HCT116 (cell line): ENCODE measurements around the gene PRKCD. TPM values are rescaled to one million over a fixed set of nuclear protein-coding genes. Genes with fewer than 3 reads are reported as not detected.

Experiments
- ATAC-seq: fragments of 200-7000 bp; cut with Tn5 transposase; 2 replicates; pipeline ENCODE4 v1.9.1; 2020; ENCODE audit warnings: mild to moderate bottlenecking, moderate library complexity
- BruUV-seq: library from RNA; stranded (reverse); fragments of 400-500 nt; replicated peaks from 2 replicates; lab custom pipeline; 2021; lab: Mats Ljungman, UMichigan
- CTCF ChIA-PET: fragments of 300-600 bp; sonication (Branson Sonifier 250); formaldehyde crosslinking; loops from one replicate; lab custom pipeline; 2021; ENCODE audit warnings: antibody characterized with exemption; lab: Charles Lee
- POLR2A ChIA-PET: fragments of 300-600, 350-600 bp; sonication (Branson Sonifier 250); formaldehyde crosslinking; loops from one replicate; lab custom pipeline; 2021; ENCODE audit warnings: antibody characterized with exemption; lab: Charles Lee
- RAD21 ChIA-PET, 2 experiments: fragments of 300-600 bp; sonication (Branson Sonifier 250); formaldehyde crosslinking; loops; one replicate each; lab custom pipeline; 2023; ENCODE audit warnings: low total read pairs in 2 of 2; ENCODE audit not compliant: uncharacterized antibody in 2 of 2, unreplicated experiment in 2 of 2, low non-redundant PET in 1 of 2; lab: Charles Lee
- DNase-seq: peaks from one replicate; pipeline ENCODE4 v3.0.0-alpha.2; 2010; ENCODE audit warnings: low read depth, low spot score
- H2AFZ ChIP-seq: fragments of 200-600 bp; shearing (Covaris generic), sonication (generic); 2 replicates; pipeline ENCODE4 v1.6.1; 2017; ENCODE audit warnings: low read depth, mixed run types, mixed read lengths, antibody characterized with exemption, low read length; ENCODE audit not compliant: poor library complexity, severe bottlenecking
- H3K27ac ChIP-seq: 2 replicates; pipeline ENCODE4 v1.5.1; 2012; ENCODE audit warnings: low read depth, low read length
- H3K27me3 ChIP-seq: fragments of 200-600 bp; sonication (generic); 2 replicates; pipeline ENCODE4 v1.6.1; 2016; ENCODE audit warnings: mixed run types, low read length, mixed read lengths; ENCODE audit not compliant: insufficient read depth
- H3K36me3 ChIP-seq, 2 experiments: fragments of 200-500 bp in 1 of 2; fragments of 200-600 bp in 1 of 2; sonication (Bioruptor generic) in 1 of 2; sonication (generic) in 1 of 2; 2 replicates each; pipeline versions ENCODE4 v1.5.1 to v1.6.1; 2014 to 2016; ENCODE audit warnings: low read length in 2 of 2, inconsistent platforms in 1 of 2, mixed read lengths in 1 of 2, mixed run types in 1 of 2; ENCODE audit not compliant: insufficient read depth in 2 of 2, control insufficient read depth in 1 of 2
- H3K4me1 ChIP-seq, 2 experiments: fragments of 200-600 bp in 1 of 2; sonication (generic) in 1 of 2; 2 replicates each; pipeline versions ENCODE4 v1.5.1 to v1.6.1; 2012 to 2017; ENCODE audit warnings: low read length in 2 of 2, inconsistent platforms in 1 of 2, mild to moderate bottlenecking in 1 of 2, mixed read lengths in 1 of 2, mixed run types in 1 of 2, moderate library complexity in 1 of 2; ENCODE audit not compliant: insufficient read depth in 2 of 2, control insufficient read depth in 1 of 2
- H3K4me2 ChIP-seq: fragments of 200-600 bp; sonication (generic); 2 replicates; pipeline ENCODE4 v1.6.1; 2017; ENCODE audit warnings: mixed run types, low read length, mixed read lengths
- H3K4me3 ChIP-seq, 2 experiments: fragments of 200-600 bp in 1 of 2; sonication (generic) in 1 of 2; replicated peaks in 1 of 2; 2 replicates each; pipeline ENCODE4 v1.5.1; 2011 to 2016; ENCODE audit warnings: low read length in 2 of 2, control low read depth in 1 of 2, low read depth in 1 of 2, mild to moderate bottlenecking in 1 of 2, mixed read lengths in 1 of 2, mixed run types in 1 of 2
- H3K79me2 ChIP-seq: fragments of 200-600 bp; sonication (generic); 2 replicates; pipeline ENCODE4 v1.6.1; 2017; ENCODE audit warnings: mild to moderate bottlenecking, mixed run types, low read length, moderate library complexity, mixed read lengths; ENCODE audit not compliant: insufficient read depth
- H3K9ac ChIP-seq: fragments of 200-600 bp; sonication (generic); 2 replicates; pipeline ENCODE4 v1.6.1; 2016; ENCODE audit warnings: low read length, mixed read lengths
- H3K9me2 ChIP-seq: fragments of 200-600 bp; sonication (generic), shearing (Covaris generic); 2 replicates; pipeline ENCODE4 v1.6.1; 2017; ENCODE audit warnings: mixed run types, mild to moderate bottlenecking, moderate library complexity; ENCODE audit not compliant: insufficient read depth
- H3K9me3 ChIP-seq, 2 experiments: fragments of 200-500 bp in 1 of 2; fragments of 200-600 bp in 1 of 2; sonication (Bioruptor generic) in 1 of 2; sonication (generic) in 1 of 2; 2 replicates each; pipeline ENCODE4 v1.6.1; 2014 to 2017; ENCODE audit warnings: low read length in 2 of 2, mixed read lengths in 2 of 2, inconsistent platforms in 1 of 2, low read depth in 1 of 2, mild to moderate bottlenecking in 1 of 2, mixed run types in 1 of 2, moderate library complexity in 1 of 2; ENCODE audit not compliant: control insufficient read depth in 1 of 2, insufficient read depth in 1 of 2
- H4K20me1 ChIP-seq: fragments of 200-600 bp; sonication (generic), shearing (Covaris generic); 2 replicates; pipeline ENCODE4 v1.6.1; 2017; ENCODE audit warnings: mixed run types, mild to moderate bottlenecking, moderate library complexity; ENCODE audit not compliant: insufficient read depth
- CBX3 ChIP-seq: IDR thresholded peaks from 2 replicates; pipeline ENCODE4 v1.6.1; 2012; ENCODE audit warnings: low read depth
- CEBPB ChIP-seq: IDR thresholded peaks from 2 replicates; pipeline ENCODE4 v1.6.1; 2012; ENCODE audit warnings: low read depth
- CTCF ChIP-seq, 3 experiments: fragments of 200-600 bp in 1 of 3; sonication (generic) in 1 of 3; IDR thresholded peaks in 2 of 3; conservative IDR thresholded peaks in 1 of 3; 2 replicates each; pipeline ENCODE4 v1.5.1; 2012 to 2017; ENCODE audit warnings: low read depth in 2 of 3, low read length in 2 of 3, antibody characterized with exemption in 1 of 3, borderline replicate concordance in 1 of 3, control low read depth in 1 of 3, mild to moderate bottlenecking in 1 of 3, mixed read lengths in 1 of 3, mixed run types in 1 of 3, moderate library complexity in 1 of 3; ENCODE audit not compliant: insufficient read depth in 1 of 3
- ELF1 ChIP-seq: IDR thresholded peaks from 2 replicates; pipeline ENCODE4 v1.6.1; 2012; ENCODE audit warnings: low read depth, borderline replicate concordance
- EZH2 ChIP-seq: fragments of 200-600 bp; sonication (generic); IDR thresholded peaks from 2 replicates; pipeline ENCODE4 v1.6.1; 2017; ENCODE audit warnings: antibody characterized with exemption, mixed run types
- EZH2phosphoT487 ChIP-seq: fragments of 200-600 bp; IDR thresholded peaks from 2 replicates; pipeline ENCODE4 v1.6.1; 2018; ENCODE audit warnings: antibody characterized with exemption, borderline replicate concordance
- FOSL1 ChIP-seq: IDR thresholded peaks from 2 replicates; pipeline ENCODE4 v1.6.1; 2012; ENCODE audit warnings: low read depth
- POLR2A ChIP-seq: IDR thresholded peaks from 2 replicates; pipeline ENCODE4 v1.7.0; 2011; ENCODE audit warnings: borderline replicate concordance; ENCODE audit not compliant: insufficient read depth, insufficient read length; ENCODE audit errors: extremely low read depth
- SIN3A ChIP-seq: IDR thresholded peaks from 2 replicates; pipeline ENCODE4 v1.6.1; 2012; ENCODE audit warnings: low read depth
- SRF ChIP-seq: IDR thresholded peaks from 2 replicates; pipeline ENCODE4 v1.6.1; 2012; ENCODE audit warnings: low read depth
- YY1 ChIP-seq: IDR thresholded peaks from 2 replicates; pipeline ENCODE4 v1.6.1; 2011; ENCODE audit warnings: low read length, low read depth, moderate library complexity, mild to moderate bottlenecking; ENCODE audit not compliant: insufficient replicate concordance; ENCODE audit errors: extremely low read depth
- ZFX ChIP-seq: fragments of 450-650 bp; IDR thresholded peaks from 2 replicates; pipeline ENCODE4 v1.6.1; 2017
- ZNF274 ChIP-seq: fragments of 200-500 bp; sonication (Bioruptor generic); IDR thresholded peaks from 2 replicates; pipeline ENCODE4 v1.6.1; 2014; ENCODE audit warnings: mild to moderate bottlenecking, low read depth, low read length, inconsistent platforms
- intact Hi-C: fragments of 100-400 bp; cut with micrococcal nuclease; formaldehyde crosslinking; loops from 2 replicates; pipeline ENCODE4 v1.10.0; 2022
- total RNA-seq: library from RNA; stranded (reverse); gene quantifications from one replicate; pipeline ENCODE4 v1.2.1, GENCODE V29; 2021; ENCODE audit not compliant: unreplicated experiment
- TF ChIP-seq, protein P1 (sequence below): IDR thresholded peaks from 2 replicates; pipeline ENCODE4 v1.6.1; 2012; ENCODE audit warnings: low read depth
- TF ChIP-seq, protein P2 (sequence below): IDR thresholded peaks from 2 replicates; pipeline ENCODE4 v1.6.1; 2012

The PRKCD gene
- total RNA-seq, 1 experiment from 2014 or later: 34.4 TPM

DNA sequence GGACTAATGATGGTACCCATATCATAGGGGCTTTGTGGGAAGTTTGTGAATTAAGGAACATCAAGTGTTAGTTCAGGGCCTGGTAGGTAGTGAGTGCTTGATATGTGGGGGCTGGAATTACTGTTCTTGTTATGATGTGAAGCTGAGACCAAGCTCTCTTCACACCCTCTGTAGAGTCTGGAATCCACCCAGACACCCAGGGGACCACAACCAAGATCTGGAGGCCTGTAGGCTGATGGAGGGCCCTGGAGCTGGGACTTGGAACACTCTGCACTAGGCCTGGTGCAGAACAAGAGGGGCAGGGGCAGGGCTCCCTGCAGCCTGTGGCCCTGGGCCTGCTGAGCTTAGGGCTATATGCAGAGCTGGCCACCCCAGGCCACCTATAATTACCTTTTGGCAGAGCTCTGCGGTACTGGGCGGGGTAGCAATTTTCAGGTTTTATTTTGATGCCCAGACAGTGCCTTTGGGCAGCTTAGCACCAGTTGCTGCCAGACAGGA, 13.1 kb upstream of the PRKCD start:
- no peaks in the 10 kb centered on the region for H3K9me2 ChIP-seq
- H3K79me2 ChIP-seq: no peaks in the 10 kb centered on the region
- ChIA-PET POLR2A (no interaction called here), CTCF (no interaction called here), RAD21 (no interaction called here)
- no peaks in the 10 kb centered on the region for H4K20me1 ChIP-seq
- TF ChIP-seq ZNF274 (no peak), EZH2 (no peak), YY1 (no peak), ZFX (no peak), CEBPB (no peak), ELF1 (no peak), SIN3A (no peak), CBX3 (no peak), CTCF (IDR thresholded peaks at IDR 0.05 in 2 of 3, conservative IDR thresholded peaks at IDR 0.05 in 1 of 3; ENCODE audit: borderline replicate concordance in 1 of 3, insufficient read depth in 1 of 3, low read depth in 2 of 3, low read length in 2 of 3) (no peak), SRF (no peak), POLR2A (no peak), FOSL1 (no peak), EZH2phosphoT487 (no peak)
- TF ChIP-seq, protein P1, sequence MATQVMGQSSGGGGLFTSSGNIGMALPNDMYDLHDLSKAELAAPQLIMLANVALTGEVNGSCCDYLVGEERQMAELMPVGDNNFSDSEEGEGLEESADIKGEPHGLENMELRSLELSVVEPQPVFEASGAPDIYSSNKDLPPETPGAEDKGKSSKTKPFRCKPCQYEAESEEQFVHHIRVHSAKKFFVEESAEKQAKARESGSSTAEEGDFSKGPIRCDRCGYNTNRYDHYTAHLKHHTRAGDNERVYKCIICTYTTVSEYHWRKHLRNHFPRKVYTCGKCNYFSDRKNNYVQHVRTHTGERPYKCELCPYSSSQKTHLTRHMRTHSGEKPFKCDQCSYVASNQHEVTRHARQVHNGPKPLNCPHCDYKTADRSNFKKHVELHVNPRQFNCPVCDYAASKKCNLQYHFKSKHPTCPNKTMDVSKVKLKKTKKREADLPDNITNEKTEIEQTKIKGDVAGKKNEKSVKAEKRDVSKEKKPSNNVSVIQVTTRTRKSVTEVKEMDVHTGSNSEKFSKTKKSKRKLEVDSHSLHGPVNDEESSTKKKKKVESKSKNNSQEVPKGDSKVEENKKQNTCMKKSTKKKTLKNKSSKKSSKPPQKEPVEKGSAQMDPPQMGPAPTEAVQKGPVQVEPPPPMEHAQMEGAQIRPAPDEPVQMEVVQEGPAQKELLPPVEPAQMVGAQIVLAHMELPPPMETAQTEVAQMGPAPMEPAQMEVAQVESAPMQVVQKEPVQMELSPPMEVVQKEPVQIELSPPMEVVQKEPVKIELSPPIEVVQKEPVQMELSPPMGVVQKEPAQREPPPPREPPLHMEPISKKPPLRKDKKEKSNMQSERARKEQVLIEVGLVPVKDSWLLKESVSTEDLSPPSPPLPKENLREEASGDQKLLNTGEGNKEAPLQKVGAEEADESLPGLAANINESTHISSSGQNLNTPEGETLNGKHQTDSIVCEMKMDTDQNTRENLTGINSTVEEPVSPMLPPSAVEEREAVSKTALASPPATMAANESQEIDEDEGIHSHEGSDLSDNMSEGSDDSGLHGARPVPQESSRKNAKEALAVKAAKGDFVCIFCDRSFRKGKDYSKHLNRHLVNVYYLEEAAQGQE: no peak
- TF ChIP-seq, protein P2, sequence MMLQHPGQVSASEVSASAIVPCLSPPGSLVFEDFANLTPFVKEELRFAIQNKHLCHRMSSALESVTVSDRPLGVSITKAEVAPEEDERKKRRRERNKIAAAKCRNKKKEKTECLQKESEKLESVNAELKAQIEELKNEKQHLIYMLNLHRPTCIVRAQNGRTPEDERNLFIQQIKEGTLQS: no peak
- H3K4me2 ChIP-seq: no peak overlapping the region
- intact Hi-C loops: no loop called here
- no peak overlapping the region for H3K4me3 ChIP-seq
- no peak for ATAC-seq
- no peaks in the 10 kb centered on the region for H3K27me3 ChIP-seq
- H3K9ac ChIP-seq: no peak overlapping the region
- no peaks in the 10 kb centered on the region for H3K9me3 ChIP-seq
- H3K27ac ChIP-seq: no peak overlapping the region
- H3K36me3 ChIP-seq: no peaks in the 10 kb centered on the region
- no TSS peak for BruUV-seq
- H3K4me1 ChIP-seq: peaks cover 4 to 17% of the 10 kb centered on the region in 2 experiments; a peak in 3 of 4 replicates
- H2AFZ ChIP-seq: no peak overlapping the region
- DNase-seq: no peak
